ENCODE measurements around the gene SPSB4. TPM values are rescaled to one million over a fixed set of nuclear protein-coding genes. Genes with fewer than 3 reads are reported as not detected.

Gene SPSB4
- total and polyA plus RNA-seq, 9 of the 15 experiments (the other 6 are each of a cell fraction or from before 2014, with no cell fraction given), result not detected

DNA sequence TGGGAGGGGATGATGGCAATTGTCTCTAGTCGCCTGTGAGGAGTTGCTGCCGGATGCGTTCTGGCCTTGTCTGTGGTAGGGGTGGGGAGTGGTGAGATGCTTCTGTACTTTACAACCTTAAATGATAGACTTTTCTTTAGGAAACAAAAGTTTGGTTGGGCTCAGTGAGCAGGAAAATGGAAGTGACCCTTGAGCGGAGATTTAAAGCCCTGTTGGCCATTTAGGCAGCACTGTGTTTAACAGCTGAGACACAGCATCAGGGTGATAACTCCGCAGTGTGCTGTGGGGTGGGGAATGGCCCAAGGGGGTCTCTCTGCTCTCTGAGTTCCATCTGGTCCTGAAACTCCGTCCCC, 36.6 kb downstream of the SPSB4 start:
- Histone ChIP-seq H3K9me3 (replicated peaks; ENCODE audit: control insufficient read depth, insufficient read depth, low read depth, low read length) (no peaks in the 10 kb centered on the region), H3K79me2 (ENCODE audit: control insufficient read depth, insufficient read depth, low read length) (no peaks in the 10 kb centered on the region), H3K4me2 (ENCODE audit: insufficient read depth, low read length) (no peak overlapping the region), H3K4me3 (no peak overlapping the region), H2AFZ (ENCODE audit: low read depth, low read length) (no peak overlapping the region), H3K27ac (ENCODE audit: extremely low read depth, low read depth, low read length) (no peak overlapping the region), H3K36me3 (ENCODE audit: control insufficient read depth, insufficient read depth, low read length) (no peaks in the 10 kb centered on the region), H3K9me1 (ENCODE audit: control insufficient read depth, insufficient read depth, low read length) (no peaks in the 10 kb centered on the region), H3K27me3 (ENCODE audit: control insufficient read depth in 2 of 2, insufficient read depth in 2 of 2, low read length in 2 of 2) (peaks cover 2 to 21% of the 10 kb centered on the region in 2 experiments; a peak in 4 of 5 replicates), H3K4me1 (replicated peaks in 1 of 2; ENCODE audit: control insufficient read depth in 2 of 2, insufficient read depth in 2 of 2, low read length in 2 of 2) (peaks cover 0 to 4% of the 10 kb centered on the region in 2 experiments; a peak in 3 of 5 replicates), H4K20me1 (replicated peaks; ENCODE audit: control insufficient read depth, insufficient read depth, low read length) (no peaks in the 10 kb centered on the region), H3K9ac (ENCODE audit: insufficient read depth in 1 of 2, low read depth in 2 of 2, low read length in 2 of 2) (no peak overlapping the region)
- DNase-seq (ENCODE audit: extremely low read depth in 1 of 4, low spot score in 3 of 4) (no peak), FAIRE-seq (no peak), ATAC-seq (no peak)
- no peak for TF ChIP-seq HNRNPUL1 (IDR thresholded peaks at IDR 0.05; ENCODE audit: low read length)
- TF ChIP-seq NEUROD1 (IDR thresholded peaks at IDR 0.05; ENCODE audit: borderline replicate concordance, low read depth, low read length, partially characterized antibody), result no peak
- TF ChIP-seq, protein P1, sequence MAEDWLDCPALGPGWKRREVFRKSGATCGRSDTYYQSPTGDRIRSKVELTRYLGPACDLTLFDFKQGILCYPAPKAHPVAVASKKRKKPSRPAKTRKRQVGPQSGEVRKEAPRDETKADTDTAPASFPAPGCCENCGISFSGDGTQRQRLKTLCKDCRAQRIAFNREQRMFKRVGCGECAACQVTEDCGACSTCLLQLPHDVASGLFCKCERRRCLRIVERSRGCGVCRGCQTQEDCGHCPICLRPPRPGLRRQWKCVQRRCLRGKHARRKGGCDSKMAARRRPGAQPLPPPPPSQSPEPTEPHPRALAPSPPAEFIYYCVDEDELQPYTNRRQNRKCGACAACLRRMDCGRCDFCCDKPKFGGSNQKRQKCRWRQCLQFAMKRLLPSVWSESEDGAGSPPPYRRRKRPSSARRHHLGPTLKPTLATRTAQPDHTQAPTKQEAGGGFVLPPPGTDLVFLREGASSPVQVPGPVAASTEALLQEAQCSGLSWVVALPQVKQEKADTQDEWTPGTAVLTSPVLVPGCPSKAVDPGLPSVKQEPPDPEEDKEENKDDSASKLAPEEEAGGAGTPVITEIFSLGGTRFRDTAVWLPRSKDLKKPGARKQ (CRISPR knock-in tag; IDR thresholded peaks at IDR 0.05), result no peak
- no peak for TF ChIP-seq SNIP1 (IDR thresholded peaks at IDR 0.05; ENCODE audit: low read depth)
- no peak for TF ChIP-seq STAG1 (CRISPR knock-in tag; IDR thresholded peaks at IDR 0.05; ENCODE audit: borderline replicate concordance)
- TF ChIP-seq, protein P2, sequence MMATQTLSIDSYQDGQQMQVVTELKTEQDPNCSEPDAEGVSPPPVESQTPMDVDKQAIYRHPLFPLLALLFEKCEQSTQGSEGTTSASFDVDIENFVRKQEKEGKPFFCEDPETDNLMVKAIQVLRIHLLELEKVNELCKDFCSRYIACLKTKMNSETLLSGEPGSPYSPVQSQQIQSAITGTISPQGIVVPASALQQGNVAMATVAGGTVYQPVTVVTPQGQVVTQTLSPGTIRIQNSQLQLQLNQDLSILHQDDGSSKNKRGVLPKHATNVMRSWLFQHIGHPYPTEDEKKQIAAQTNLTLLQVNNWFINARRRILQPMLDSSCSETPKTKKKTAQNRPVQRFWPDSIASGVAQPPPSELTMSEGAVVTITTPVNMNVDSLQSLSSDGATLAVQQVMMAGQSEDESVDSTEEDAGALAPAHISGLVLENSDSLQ (IDR thresholded peaks at IDR 0.05), result no peak
- no peak for TF ChIP-seq LARP7 (IDR thresholded peaks at IDR 0.05)
- TF ChIP-seq ZSCAN29 (IDR thresholded peaks at IDR 0.05), result no peak
- TF ChIP-seq, protein P3, sequence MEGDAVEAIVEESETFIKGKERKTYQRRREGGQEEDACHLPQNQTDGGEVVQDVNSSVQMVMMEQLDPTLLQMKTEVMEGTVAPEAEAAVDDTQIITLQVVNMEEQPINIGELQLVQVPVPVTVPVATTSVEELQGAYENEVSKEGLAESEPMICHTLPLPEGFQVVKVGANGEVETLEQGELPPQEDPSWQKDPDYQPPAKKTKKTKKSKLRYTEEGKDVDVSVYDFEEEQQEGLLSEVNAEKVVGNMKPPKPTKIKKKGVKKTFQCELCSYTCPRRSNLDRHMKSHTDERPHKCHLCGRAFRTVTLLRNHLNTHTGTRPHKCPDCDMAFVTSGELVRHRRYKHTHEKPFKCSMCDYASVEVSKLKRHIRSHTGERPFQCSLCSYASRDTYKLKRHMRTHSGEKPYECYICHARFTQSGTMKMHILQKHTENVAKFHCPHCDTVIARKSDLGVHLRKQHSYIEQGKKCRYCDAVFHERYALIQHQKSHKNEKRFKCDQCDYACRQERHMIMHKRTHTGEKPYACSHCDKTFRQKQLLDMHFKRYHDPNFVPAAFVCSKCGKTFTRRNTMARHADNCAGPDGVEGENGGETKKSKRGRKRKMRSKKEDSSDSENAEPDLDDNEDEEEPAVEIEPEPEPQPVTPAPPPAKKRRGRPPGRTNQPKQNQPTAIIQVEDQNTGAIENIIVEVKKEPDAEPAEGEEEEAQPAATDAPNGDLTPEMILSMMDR (IDR thresholded peaks at IDR 0.05 in 2 of 3, conservative IDR thresholded peaks at IDR 0.05 in 1 of 3; ENCODE audit: insufficient read depth in 2 of 3, low read depth in 1 of 3, low read length in 3 of 3), result no peak
- no peak for TF ChIP-seq ASH1L (IDR thresholded peaks at IDR 0.05; ENCODE audit: borderline replicate concordance, low read depth, partially characterized antibody)
- CTCF ChIA-PET (ENCODE audit: low intra/inter-chr PET ratio), result no interaction called here
- WGBS (ENCODE audit: insufficient coverage, low coverage, missing lambda C conversion rate), result 22% methylated on average over 6 of the region's 6 CpGs
- BruUV-seq (replicated peaks), result no TSS peak
- in situ Hi-C loops (cut with MboI) (no loop called here), intact Hi-C loops (cut with micrococcal nuclease) (no loop called here)
- POLR2A ChIA-PET, result no interaction called here
